H9 (cell line): ENCODE results near the gene CALCA. TPM values are rescaled to one million over a fixed set of nuclear protein-coding genes. Genes with fewer than 3 reads are reported as not detected.

Experiments
- DNase-seq: peaks from one replicate; pipeline ENCODE4 v3.0.0-alpha.2; 2017
- H2AFZ ChIP-seq: one replicate; pipeline ENCODE4 v1.6.1; 2013; ENCODE audit warnings: mild to moderate bottlenecking, low read length, control low read depth, moderate library complexity
- H2AK5ac ChIP-seq: 2 replicates; pipeline ENCODE4 v1.6.1; 2013; ENCODE audit warnings: low read length, control low read depth, mixed read lengths; ENCODE audit not compliant: insufficient read length
- H2BK120ac ChIP-seq: one replicate; pipeline ENCODE4 v1.6.1; 2013; ENCODE audit warnings: low read depth, mild to moderate bottlenecking, low read length, control low read depth, inconsistent platforms; ENCODE audit not compliant: poor library complexity, severe bottlenecking
- H2BK12ac ChIP-seq: 2 replicates; pipeline ENCODE4 v1.6.1; 2013; ENCODE audit warnings: low read length, control low read depth, mixed read lengths, low read depth; ENCODE audit not compliant: insufficient read length
- H2BK15ac ChIP-seq: 2 replicates; pipeline ENCODE4 v1.6.1; 2013; ENCODE audit warnings: low read depth, low read length, control low read depth
- H2BK20ac ChIP-seq: one replicate; pipeline ENCODE4 v1.6.1; 2013; ENCODE audit warnings: low read depth, mild to moderate bottlenecking, low read length, control low read depth, inconsistent platforms; ENCODE audit not compliant: poor library complexity, severe bottlenecking
- H2BK5ac ChIP-seq: 2 replicates; pipeline ENCODE4 v1.6.1; 2013; ENCODE audit warnings: low read length, control low read depth, mixed read lengths; ENCODE audit not compliant: insufficient read length
- H3K14ac ChIP-seq: 2 replicates; pipeline ENCODE4 v1.6.1; 2013; ENCODE audit warnings: low read length, control low read depth; ENCODE audit not compliant: insufficient read depth
- H3K18ac ChIP-seq: 2 replicates; pipeline ENCODE4 v1.6.1; 2013; ENCODE audit warnings: low read depth, mild to moderate bottlenecking, mixed read lengths, low read length, control low read depth; ENCODE audit not compliant: insufficient read length
- H3K23ac ChIP-seq: 2 replicates; pipeline ENCODE4 v1.6.1; 2013; ENCODE audit warnings: low read length, control low read depth, mixed read lengths, low read depth; ENCODE audit not compliant: insufficient read length
- H3K23me2 ChIP-seq: 2 replicates; pipeline ENCODE4 v1.6.1; 2013; ENCODE audit warnings: low read depth, mild to moderate bottlenecking, mixed read lengths, low read length, control low read depth; ENCODE audit not compliant: insufficient read length, poor library complexity, severe bottlenecking
- H3K27ac ChIP-seq: 2 replicates; pipeline ENCODE4 v1.5.1; 2013; ENCODE audit warnings: low read length, control low read depth, mixed read lengths, low read depth; ENCODE audit not compliant: insufficient read length
- H3K27me3 ChIP-seq: 2 replicates; pipeline ENCODE4 v1.6.1; 2013; ENCODE audit warnings: low read length, control low read depth, inconsistent platforms; ENCODE audit not compliant: insufficient read depth
- H3K4ac ChIP-seq: 2 replicates; pipeline ENCODE4 v1.6.1; 2013; ENCODE audit warnings: low read depth, mild to moderate bottlenecking, control low read depth, inconsistent platforms, low read length, moderate library complexity
- H3K4me1 ChIP-seq: 2 replicates; pipeline ENCODE4 v1.6.1; 2013; ENCODE audit warnings: low read length, control low read depth, inconsistent platforms; ENCODE audit not compliant: insufficient read depth
- H3K4me2 ChIP-seq: 2 replicates; pipeline ENCODE4 v1.6.1; 2013; ENCODE audit warnings: low read length, control low read depth, mixed read lengths; ENCODE audit not compliant: insufficient read length, insufficient read depth
- H3K56ac ChIP-seq: 2 replicates; pipeline ENCODE4 v1.6.1; 2013; ENCODE audit warnings: low read depth, mild to moderate bottlenecking, mixed read lengths, low read length, control low read depth; ENCODE audit not compliant: insufficient read length
- H3K79me1 ChIP-seq: 2 replicates; pipeline ENCODE4 v1.6.1; 2013; ENCODE audit warnings: low read depth, mild to moderate bottlenecking, moderate library complexity, low read length, control low read depth, inconsistent platforms; ENCODE audit not compliant: insufficient read depth, poor library complexity, severe bottlenecking
- H3K79me2 ChIP-seq: 2 replicates; pipeline ENCODE4 v1.6.1; 2013; ENCODE audit warnings: low read length, control low read depth, inconsistent platforms; ENCODE audit not compliant: insufficient read depth
- H3K9ac ChIP-seq: 2 replicates; pipeline ENCODE4 v1.6.1; 2013; ENCODE audit warnings: low read length, control low read depth, mixed read lengths; ENCODE audit not compliant: insufficient read length; ENCODE audit errors: extremely low read depth
- H3K9me3 ChIP-seq: one replicate; pipeline ENCODE4 v1.6.1; 2013; ENCODE audit warnings: low read depth, low read length, inconsistent platforms; ENCODE audit not compliant: control insufficient read depth
- H3T11ph ChIP-seq: one replicate; pipeline ENCODE4 v1.6.1; 2013; ENCODE audit warnings: mild to moderate bottlenecking, low read length, control low read depth, inconsistent platforms
- H4K20me1 ChIP-seq: one replicate; pipeline ENCODE4 v1.6.1; 2013; ENCODE audit not compliant: control insufficient read depth, insufficient read length, insufficient read depth
- H4K5ac ChIP-seq: 2 replicates; pipeline ENCODE4 v1.6.1; 2013; ENCODE audit warnings: low read depth, mild to moderate bottlenecking, mixed read lengths, low read length, control low read depth; ENCODE audit not compliant: insufficient read length
- H4K8ac ChIP-seq: replicated peaks from 2 replicates; pipeline ENCODE4 v1.6.1; 2013; ENCODE audit warnings: low read length, control low read depth, mixed read lengths, low read depth; ENCODE audit not compliant: insufficient read length
- H4K91ac ChIP-seq: 2 replicates; pipeline ENCODE4 v1.6.1; 2013; ENCODE audit warnings: low read depth, mild to moderate bottlenecking, moderate library complexity, mixed read lengths, low read length, control low read depth; ENCODE audit not compliant: insufficient read length
- H3K27ac Mint-ChIP-seq, 3 experiments: 2 replicates in 2 of 3; 3 replicates in 1 of 3; pipeline ENCODE4 v1.8.0; 2020 to 2021; ENCODE audit warnings: mixed read lengths in 3 of 3, mild to moderate bottlenecking in 1 of 3, moderate library complexity in 1 of 3
- H3K27me3 Mint-ChIP-seq: 2 replicates; pipeline ENCODE4 v1.8.0; 2021; ENCODE audit warnings: low read depth, mild to moderate bottlenecking, moderate library complexity, mixed read lengths
- H3K36me3 Mint-ChIP-seq, 3 experiments: 2 replicates in 2 of 3; 3 replicates in 1 of 3; pipeline ENCODE4 v1.8.0; 2020 to 2021; ENCODE audit warnings: low read depth in 3 of 3, mixed read lengths in 3 of 3; ENCODE audit not compliant: insufficient read depth in 1 of 3
- H3K4me1 Mint-ChIP-seq, 2 experiments: 2 replicates each; pipeline ENCODE4 v1.8.0; 2020; ENCODE audit warnings: mixed read lengths in 2 of 2
- H3K4me3 Mint-ChIP-seq, 2 experiments: 2 replicates in 1 of 2; 3 replicates in 1 of 2; pipeline ENCODE4 v1.8.0; 2020 to 2021; ENCODE audit warnings: mild to moderate bottlenecking in 2 of 2, mixed read lengths in 2 of 2, moderate library complexity in 1 of 2
- H3K9me3 Mint-ChIP-seq, 2 experiments: 2 replicates in 1 of 2; 3 replicates in 1 of 2; pipeline ENCODE4 v1.8.0; 2020; ENCODE audit warnings: mild to moderate bottlenecking in 2 of 2, mixed read lengths in 2 of 2, moderate library complexity in 1 of 2
- CTCF ChIP-seq: fragments of 200-600 bp; sonication (generic); conservative IDR thresholded peaks from 3 replicates; pipeline ENCODE4 v1.8.0; 2021; ENCODE audit warnings: antibody characterized with exemption, mild to moderate bottlenecking
- WGBS: extraction: QIAGEN DNeasy Blood & Tissue Kit; methylation state at CpG from one replicate; pipeline ENCODE4 v1.1.7; 2013; ENCODE audit warnings: missing lambda C conversion rate, low lambda C conversion rate, mixed read lengths; ENCODE audit not compliant: insufficient read length; ENCODE audit errors: extremely low coverage; 5-methylcytosine and 5-hydroxymethylcytosine counted together
- total RNA-seq: library from RNA; stranded (reverse); gene quantifications from 2 replicates; pipeline ENCODE4 v1.2.1, GENCODE V29; 2021

The CALCA gene
- total RNA-seq, 1 experiment from 2014 or later = not detected

- Histone ChIP-seq H3K56ac (no peak overlapping the region), H3T11ph (no peak overlapping the region), H2AFZ (no peak overlapping the region), H3K4me2 (no peak overlapping the region), H3K4me1 (no peaks in the 10 kb centered on the region), H3K27me3 (no peaks in the 10 kb centered on the region), H2BK20ac (no peak overlapping the region), H2BK5ac (no peak overlapping the region), H4K5ac (no peak overlapping the region), H4K91ac (no peak overlapping the region), H3K9me3 (no peaks in the 10 kb centered on the region), H2BK120ac (no peak overlapping the region), H2AK5ac (no peak overlapping the region), H3K9ac (no peak overlapping the region), H3K23ac (no peak overlapping the region), H3K23me2 (no peaks in the 10 kb centered on the region), H3K79me2 (no peaks in the 10 kb centered on the region), H3K79me1 (no peaks in the 10 kb centered on the region), H4K20me1 (no peaks in the 10 kb centered on the region), H4K8ac (no peak overlapping the region), H3K27ac (no peak overlapping the region), H3K4ac (no peak overlapping the region), H3K18ac (no peak overlapping the region), H2BK15ac (no peak overlapping the region), H3K14ac (no peak overlapping the region), H2BK12ac (no peak overlapping the region)
- no CpG with 5 or more reads among the region's 2 CpGs for WGBS
- Mint-ChIP-seq H3K27ac (no peak overlapping the region), H3K4me1 (no peaks in the 10 kb centered on the region), H3K27me3 (peaks cover 4% of the 10 kb centered on the region; the same call in 1 of the 2 replicates), H3K36me3 (no peaks in the 10 kb centered on the region), H3K4me3 (no peak overlapping the region), H3K9me3 (no peaks in the 10 kb centered on the region)
- DNase-seq = no peak
- TF ChIP-seq CTCF = no peak
These were observed 16.0 kb downstream of the CALCA start for GRCh38 chr11:14956111-14956510.
